Type B pancreatic cell (in vitro differentiated cells): Measurements from ENCODE around the gene CDC42BPB. TPM values are rescaled to one million over a fixed set of nuclear protein-coding genes. Genes with fewer than 3 reads are reported as not detected.

Experiments
- DNase-seq: peaks from one replicate; pipeline ENCODE4 v3.0.0; 2021; ENCODE audit warnings: mixed read lengths; ENCODE audit not compliant: unreplicated experiment; ENCODE audit errors: extremely low spot score
- H3K27ac Mint-ChIP-seq: 2 replicates; pipeline ENCODE4 v1.8.0; 2021; ENCODE audit warnings: mild to moderate bottlenecking, mixed read lengths
- H3K27me3 Mint-ChIP-seq: 2 replicates; pipeline ENCODE4 v1.8.0; 2021; ENCODE audit warnings: mixed read lengths
- H3K36me3 Mint-ChIP-seq: 2 replicates; pipeline ENCODE4 v1.8.0; 2021; ENCODE audit warnings: mixed read lengths
- H3K4me1 Mint-ChIP-seq: one replicate; pipeline ENCODE4 v1.8.0; 2021; ENCODE audit warnings: mixed read lengths; ENCODE audit not compliant: unreplicated experiment
- H3K4me3 Mint-ChIP-seq: 2 replicates; pipeline ENCODE4 v1.8.0; 2021; ENCODE audit warnings: mild to moderate bottlenecking, mixed read lengths
- H3K9me3 Mint-ChIP-seq: 2 replicates; pipeline ENCODE4 v1.8.0; 2021; ENCODE audit warnings: mixed read lengths
- CTCF ChIP-seq: fragments of 200-600 bp; sonication (generic); conservative IDR thresholded peaks from 2 replicates; pipeline ENCODE4 v1.5.0; 2021; ENCODE audit warnings: antibody characterized with exemption, mild to moderate bottlenecking
- long read RNA-seq: library from polyadenylated mRNA; unstranded; transcript quantifications from one replicate; pipeline ENCODE4 v2.0.0, GENCODE V29; 2020
- total RNA-seq: library from RNA; stranded (reverse); gene quantifications from 2 replicates; pipeline ENCODE4 v1.2.1, GENCODE V29; 2021; ENCODE audit warnings: low replicate concordance

CDC42BPB gene
- 83.6 and 88.6 TPM in 2 replicates for total RNA-seq
- long read RNA-seq, partial matches to known transcripts: 7 of 8 reads
- long read RNA-seq, other reads (novel, unspliced or antisense): 1 of 8 reads

GRCh38 chr14:103057372-103058163, at the start of gene CDC42BPB:
TSS of gene CDC42BPB (minus strand) at chr14:103057549. CDS start at chr14:103057173, 376 bp downstream.
- Mint-ChIP-seq H3K27me3 (no peaks in the 10 kb centered on the region), H3K4me1 (peaks cover 37% of the 10 kb centered on the region), H3K36me3 (no peaks in the 10 kb centered on the region), H3K9me3 (no peaks in the 10 kb centered on the region), H3K27ac (peak within 1 kb of the TSS; percentile 90), H3K4me3 (peak within 1 kb of the TSS; percentile 92)
- peak; percentile 93 for DNase-seq
- TF ChIP-seq CTCF: no peak

GRCh38 chr14:103105580-103106150, 48.3 kb upstream of the CDC42BPB start:
- no peak for TF ChIP-seq CTCF
- Mint-ChIP-seq H3K4me3 (no peak overlapping the region), H3K9me3 (no peaks in the 10 kb centered on the region), H3K27ac (no peak overlapping the region), H3K27me3 (peaks cover 9% of the 10 kb centered on the region), H3K36me3 (no peaks in the 10 kb centered on the region), H3K4me1 (peaks cover 16% of the 10 kb centered on the region)
- DNase-seq: no peak

GRCh38 chr14:103104654-103105452, 47.5 kb upstream of the CDC42BPB start:
- H3K4me3 Mint-ChIP-seq: peak overlapping the region; percentile 69
- H3K4me1 Mint-ChIP-seq: peaks cover 13% of the 10 kb centered on the region
- H3K27ac Mint-ChIP-seq: peak overlapping the region; percentile 69
- DNase-seq: no peak
- H3K36me3 Mint-ChIP-seq: no peaks in the 10 kb centered on the region
- H3K9me3 Mint-ChIP-seq: no peaks in the 10 kb centered on the region
- peaks cover 9% of the 10 kb centered on the region for H3K27me3 Mint-ChIP-seq
- TF ChIP-seq CTCF: peak; percentile 98

- no peaks in the 10 kb centered on the region for H3K9me3 Mint-ChIP-seq
- peaks cover 13% of the 10 kb centered on the region for H3K4me1 Mint-ChIP-seq
- peaks cover 9% of the 10 kb centered on the region for H3K27me3 Mint-ChIP-seq
- no peaks in the 10 kb centered on the region for H3K36me3 Mint-ChIP-seq
- H3K27ac Mint-ChIP-seq: no peak overlapping the region
- DNase-seq: no peak
- H3K4me3 Mint-ChIP-seq: no peak overlapping the region
- no peak for TF ChIP-seq CTCF
Observed at GRCh38 chr14:103104389-103104653, 47.0 kb upstream of the CDC42BPB start.

- no peaks in the 10 kb centered on the region for H3K9me3 Mint-ChIP-seq
- H3K27me3 Mint-ChIP-seq: peaks cover 9% of the 10 kb centered on the region
- TF ChIP-seq CTCF: peak; percentile 42
- DNase-seq: no peak
- no peak overlapping the region for H3K27ac Mint-ChIP-seq
- peaks cover 13% of the 10 kb centered on the region for H3K4me1 Mint-ChIP-seq
- H3K36me3 Mint-ChIP-seq: no peaks in the 10 kb centered on the region
- H3K4me3 Mint-ChIP-seq: peak overlapping the region; percentile 28
Observed at GRCh38 chr14:103103461-103104388, 46.4 kb upstream of the CDC42BPB start.
